GM19328 (cell line): ENCODE measurements around the gene GSKIP.
"Not testable (repeated sequence)": the region's sequence is repeated elsewhere in the genome, so short reads cannot be mapped to it uniquely, and the experiment has no call there.

Experiments used
- ATAC-seq: cut with Tn5 transposase; IDR thresholded peaks from one replicate; pipeline ENCODE4 v1.9.1; 2021; ENCODE audit warnings: mild to moderate bottlenecking, moderate library complexity; ENCODE audit not compliant: unreplicated experiment

GSKIP gene

GRCh38 chr14:96362965-96363750, at the start of gene GSKIP, which contains the start of gene ATG2B:
Gene GSKIP, plus strand, starts transcription at chr14:96363526. Its CDS starts 18,722 bp downstream, at chr14:96382248.
Gene ATG2B, minus strand, starts transcription at chr14:96363341. Its CDS starts 365 bp downstream, at chr14:96362976.
- ATAC-seq, result peak; percentile 66

- ATAC-seq, result no peak
These were observed 47.2 kb upstream of the GSKIP start for GRCh38 chr14:96316087-96316486.

- no peak for ATAC-seq
These were observed 44.5 kb upstream of the GSKIP start for GRCh38 chr14:96318836-96319235.

- ATAC-seq, result no peak
These were observed 42.7 kb upstream of the GSKIP start for GRCh38 chr14:96320605-96321004.

GRCh38 chr14:96324219-96324618, 39.1 kb upstream of the GSKIP start:
- ATAC-seq, result no peak

GRCh38 chr14:96338551-96338950, 24.8 kb upstream of the GSKIP start:
- ATAC-seq, result no peak

GRCh38 chr14:96341323-96341722, 22.0 kb upstream of the GSKIP start:
- ATAC-seq, result no peak

GRCh38 chr14:96345669-96346068, 17.7 kb upstream of the GSKIP start:
- ATAC-seq, result no peak

- ATAC-seq, result not testable (repeated sequence)
These were observed 15.4 kb upstream of the GSKIP start for GRCh38 chr14:96347957-96348356.

- ATAC-seq, result no peak
These were observed 13.8 kb upstream of the GSKIP start for GRCh38 chr14:96349286-96350075.

GRCh38 chr14:96351986-96352385, 11.3 kb upstream of the GSKIP start:
- ATAC-seq, result no peak

- ATAC-seq, result no peak
These were observed 10.6 kb upstream of the GSKIP start for GRCh38 chr14:96352708-96353107.

- ATAC-seq, result no peak
These were observed 9.1 kb upstream of the GSKIP start for GRCh38 chr14:96354246-96354645.

- no peak for ATAC-seq
These were observed 6.1 kb upstream of the GSKIP start for GRCh38 chr14:96357216-96357615.

- no peak for ATAC-seq
These were observed 3.4 kb upstream of the GSKIP start for GRCh38 chr14:96359959-96360358.

- ATAC-seq, result no peak
These were observed 1.0 kb upstream of the GSKIP start for GRCh38 chr14:96362071-96362964.

- ATAC-seq, result peak; percentile 27
These were observed 518 bp downstream of the GSKIP start for GRCh38 chr14:96363751-96364336.

GRCh38 chr14:96364962-96365361, 1.6 kb downstream of the GSKIP start:
- ATAC-seq, result no peak

- no peak for ATAC-seq
These were observed 5.2 kb downstream of the GSKIP start for GRCh38 chr14:96368534-96368933.

- no peak for ATAC-seq
These were observed 7.2 kb downstream of the GSKIP start for GRCh38 chr14:96370528-96370927.

- ATAC-seq, result no peak
These were observed 10.2 kb downstream of the GSKIP start for GRCh38 chr14:96373538-96373937.
